ENCODE measurements around the gene MLH1. TPM values are rescaled to one million over a fixed set of nuclear protein-coding genes. Genes with fewer than 3 reads are reported as not detected.

Gene MLH1
- total RNA-seq (2013; cell fraction: nucleolus; rRNA removed): 107 and 118 TPM in 2 replicates
- total RNA-seq (2014; rRNA removed): 85.2 and 88.6 TPM in 2 replicates
- total RNA-seq (2014; rRNA removed; fragmentation: Illumina TruSeq; extraction: Trizol): 109 TPM in 2 replicates
- total RNA-seq (2021): 58.4 and 59.2 TPM in 2 replicates
- polyA plus RNA-seq (2011; ENCODE audit: low read depth): 35.4 TPM
- polyA plus RNA-seq (2011; rRNA removed): 92.4 and 113 TPM in 2 replicates
- 61.8 and 75.2 TPM in 2 replicates for polyA plus RNA-seq (2011; cell fraction: cytosol; rRNA removed)
- 50.9 and 60.0 TPM in 2 replicates for polyA plus RNA-seq (2011; cell fraction: nucleus; rRNA removed)
- 38.0 and 41.0 TPM in 2 replicates for polyA plus RNA-seq (2012)
- polyA plus RNA-seq (2014; fragmentation: Illumina TruSeq; extraction: Trizol): 92.5 and 116 TPM in 2 replicates
- polyA plus RNA-seq (2014; fragmentation: Nextera tagmentation; extraction: Ambion mirVana): 10 to 100 TPM; 58.6 to 67.3 TPM
- polyA plus RNA-seq (2014; rRNA removed): 52.0 and 59.6 TPM in 2 replicates
- polyA plus RNA-seq (2016; fragmentation: Nextera tagmentation; extraction: Ambion mirVana): 10 to 100 TPM; 80.1 to 82.8 TPM
- polyA minus RNA-seq (2011; rRNA and poly(A)+ RNA removed): 77.9 and 78.7 TPM in 2 replicates
- polyA minus RNA-seq (2011; cell fraction: cytosol; rRNA and poly(A)+ RNA removed): 24.3 and 29.5 TPM in 2 replicates
- 39.8 and 46.9 TPM in 2 replicates for polyA minus RNA-seq (2011; cell fraction: nucleus; rRNA and poly(A)+ RNA removed)
- percentile 81 among the genes with signal in this experiment for Bru-seq, nascent RNA
- BruChase-seq, experiment 1, labeled RNA remaining after a 6-hour chase: percentile 73 among the genes with signal in this experiment
- percentile 79 among the genes with signal in this experiment for BruChase-seq, experiment 2, labeled RNA remaining after a 2-hour chase
- long read RNA-seq, experiment 1, transcript MLH1-201 (19 exons, 2,752 nt): major isoform, 36 of 78 reads
- long read RNA-seq, experiment 1, partial matches to known transcripts: 9 of 78 reads
- long read RNA-seq, experiment 1, other reads (novel, unspliced or antisense): 33 of 78 reads
- long read RNA-seq, experiment 2, transcript MLH1-206 (19 exons, 2,428 nt): minor isoform, 30 of 949 reads
- long read RNA-seq, experiment 2, transcript MLH1-201 (19 exons, 2,752 nt): major isoform, 532 of 949 reads
- long read RNA-seq, experiment 2, transcript MLH1-222 (18 exons, 2,366 nt): minor isoform, 5 of 949 reads
- long read RNA-seq, experiment 2, partial matches to known transcripts: 95 of 949 reads
- long read RNA-seq, experiment 2, other reads (novel, unspliced or antisense): 280 of 949 reads

DNA sequence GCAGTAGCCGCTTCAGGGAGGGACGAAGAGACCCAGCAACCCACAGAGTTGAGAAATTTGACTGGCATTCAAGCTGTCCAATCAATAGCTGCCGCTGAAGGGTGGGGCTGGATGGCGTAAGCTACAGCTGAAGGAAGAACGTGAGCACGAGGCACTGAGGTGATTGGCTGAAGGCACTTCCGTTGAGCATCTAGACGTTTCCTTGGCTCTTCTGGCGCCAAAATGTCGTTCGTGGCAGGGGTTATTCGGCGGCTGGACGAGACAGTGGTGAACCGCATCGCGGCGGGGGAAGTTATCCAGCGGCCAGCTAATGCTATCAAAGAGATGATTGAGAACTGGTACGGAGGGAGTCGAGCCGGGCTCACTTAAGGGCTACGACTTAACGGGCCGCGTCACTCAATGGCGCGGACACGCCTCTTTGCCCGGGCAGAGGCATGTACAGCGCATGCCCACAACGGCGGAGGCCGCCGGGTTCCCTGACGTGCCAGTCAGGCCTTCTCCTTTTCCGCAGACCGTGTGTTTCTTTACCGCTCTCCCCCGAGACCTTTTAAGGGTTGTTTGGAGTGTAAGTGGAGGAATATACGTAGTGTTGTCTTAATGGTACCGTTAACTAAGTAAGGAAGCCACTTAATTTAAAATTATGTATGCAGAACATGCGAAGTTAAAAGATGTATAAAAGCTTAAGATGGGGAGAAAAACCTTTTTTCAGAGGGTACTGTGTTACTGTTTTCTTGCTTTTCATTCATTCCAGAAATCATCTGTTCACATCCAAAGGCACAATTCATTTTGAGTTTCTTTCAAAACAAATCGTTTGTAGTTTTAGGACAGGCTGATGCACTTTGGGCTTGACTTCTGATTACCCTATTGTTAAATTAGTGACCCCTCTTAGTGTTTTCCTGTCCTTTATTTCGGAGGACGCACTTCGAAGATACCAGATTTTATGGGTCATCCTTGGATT lies at the start of gene MLH1:
TSS of gene MLH1 (plus strand) at position 193 of the 958 bp plus-strand sequence. CDS start at position 223, 30 bp downstream.
- POLR2A ChIA-PET: interaction anchor here (0.6 to 2.5 kb wide), 14 partner anchors 10 to 251 kb away, joined by 3 to 17 read pairs (median 4); no protein-coding TSS in a partner anchor
- 1% methylated on average over 47 of the region's 47 CpGs for WGBS (ENCODE audit: insufficient coverage, insufficient replicate concordance, low lambda C conversion rate, missing lambda C conversion rate)
- Histone ChIP-seq H3K79me2 (ENCODE audit: control insufficient read depth, insufficient read depth, low read length) (peaks cover 73% of the 10 kb centered on the region), H2AFZ (ENCODE audit: control insufficient read depth, low read depth, low read length) (peak within 1 kb of the TSS; percentile 88), H3K9ac (ENCODE audit: control insufficient read depth, insufficient read depth, low read length) (peak within 1 kb of the TSS; percentile 95), H3K27me3 (replicated peaks in 1 of 2; ENCODE audit: control insufficient read depth in 2 of 2, insufficient read depth in 2 of 2, low read length in 1 of 2) (no peaks in the 10 kb centered on the region), H3K27ac (ENCODE audit: control insufficient read depth, insufficient read depth) (peak within 1 kb of the TSS; percentile 92), H3K4me2 (ENCODE audit: control insufficient read depth, insufficient read depth) (peak within 1 kb of the TSS; percentile 83), H3K36me3 (ENCODE audit: control insufficient read depth in 2 of 2, insufficient read depth in 2 of 2, low read length in 1 of 2) (peaks cover 0 to 11% of the 10 kb centered on the region in 2 experiments; a peak in 3 of 4 replicates), H3K9me3 (replicated peaks; ENCODE audit: control insufficient read depth, insufficient read depth, low read length) (no peaks in the 10 kb centered on the region), H3K4me1 (ENCODE audit: control insufficient read depth, insufficient read depth, low read length) (no peaks in the 10 kb centered on the region), H4K20me1 (ENCODE audit: control insufficient read depth, insufficient read depth) (no peaks in the 10 kb centered on the region), H3K4me3 (peak within 1 kb of the TSS; percentile 97)
- DNase-seq (ENCODE audit: low read depth, low spot score): peak; percentile 100
- CTCF ChIA-PET: interaction anchor here (0.6 to 2.0 kb wide), 9 partner anchors 24 to 125 kb away, joined by 3 to 7 read pairs (median 4); no protein-coding TSS in a partner anchor
- SMC1A ChIA-PET (ENCODE audit: uncharacterized antibody, unreplicated experiment): interaction anchor here (0.7 to 7.5 kb wide), 12 partner anchors 10 to 220 kb away, joined by 3 to 46 read pairs (median 4); no protein-coding TSS in a partner anchor
- in situ Hi-C loops (cut with MboI): no loop called here
- peak; percentile 88 for ATAC-seq
- RAD21 ChIA-PET (ENCODE audit: unreplicated experiment): interaction anchor here (0.6 to 3.2 kb wide), 8 partner anchors 15 to 187 kb away, joined by 3 to 16 read pairs (median 3); no protein-coding TSS in a partner anchor
- intact Hi-C loops (cut with micrococcal nuclease; ENCODE audit: unreplicated experiment): loop anchor here (5.0 kb wide), 1 partner anchor 101 kb away; no protein-coding TSS in a partner anchor
- BruUV-seq (replicated peaks): TSS peak; percentile 88
- FAIRE-seq: peak; percentile 100
- TF ChIP-seq NFIC (IDR thresholded peaks at IDR 0.05; ENCODE audit: low read depth, low read length): peak; percentile 43; the same call in 1 of the 2 replicates
- TF ChIP-seq NR2C1 (IDR thresholded peaks at IDR 0.05): peak; percentile 84
- TF ChIP-seq POLR2A (IDR thresholded peaks at IDR 0.05; ENCODE audit: low read depth, low read length): peak; percentile 85
- peak; percentile 49 for TF ChIP-seq GATAD2B (conservative IDR thresholded peaks at IDR 0.05; ENCODE audit: low read depth)
- TF ChIP-seq FOXK2 (IDR thresholded peaks at IDR 0.05): no peak
- peak; percentile 84 for TF ChIP-seq CREM (IDR thresholded peaks at IDR 0.05; ENCODE audit: low read depth)
- TF ChIP-seq MXI1 (IDR thresholded peaks at IDR 0.05; ENCODE audit: low read depth, low read length): peak; percentile 63
- peak; percentile 77; the same call in 1 of the 2 replicates for TF ChIP-seq IKZF1 (conservative IDR thresholded peaks at IDR 0.05)
- 0 out of 2 replicates have a peak, but pooled peaks have one; percentile 56 for TF ChIP-seq MTA3 (IDR thresholded peaks at IDR 0.05; ENCODE audit: borderline replicate concordance, low read length)
- peak; percentile 88 for TF ChIP-seq GABPA (IDR thresholded peaks at IDR 0.05; ENCODE audit: low read depth)
- TF ChIP-seq IRF3 (IDR thresholded peaks at IDR 0.05): peak; percentile 91
- TF ChIP-seq HSF1 (IDR thresholded peaks at IDR 0.05; ENCODE audit: low read depth, low read length): peak; percentile 46; the same call in 1 of the 2 replicates
- no peak for TF ChIP-seq CHD4 (IDR thresholded peaks at IDR 0.05)

Measured in GM12878 (cell line).